Epithelial cell of prostate (primary cell): Measurements from ENCODE around the gene NLRP3.
"Not testable (repeated sequence)": the region's sequence is repeated elsewhere in the genome, so short reads cannot be mapped to it uniquely, and the experiment has no call there.

Experiments
- DNase-seq: peaks from one replicate; pipeline ENCODE4 v3.0.0-alpha.2; 2011; ENCODE audit warnings: low read depth, low spot score
- H3K27ac ChIP-seq: fragments of 450-650 bp; 2 replicates; pipeline ENCODE4 v1.5.1; 2017; ENCODE audit warnings: mild to moderate bottlenecking

The NLRP3 gene

DNA sequence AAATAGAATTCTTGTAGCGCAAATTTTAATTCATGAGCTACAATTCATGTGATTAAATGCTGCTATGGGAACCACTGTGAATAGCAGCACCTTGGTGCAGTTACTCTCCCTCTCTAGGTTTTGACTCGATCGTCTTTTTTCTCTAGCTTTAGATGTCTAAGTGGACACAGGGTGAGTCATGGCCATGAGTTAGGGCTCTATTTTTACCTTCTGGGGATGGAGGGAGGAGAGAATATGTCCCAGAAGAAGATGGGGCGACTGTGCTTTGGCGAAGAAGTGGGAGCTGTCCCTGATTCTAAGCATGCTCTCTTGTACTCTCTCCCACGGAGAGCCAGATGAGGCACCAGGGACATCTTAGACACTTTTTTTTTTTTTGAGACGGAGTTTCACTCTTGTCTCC lies 43.5 kb downstream of the NLRP3 start:
- no peak for DNase-seq
- no peak overlapping the region for H3K27ac ChIP-seq

DNA sequence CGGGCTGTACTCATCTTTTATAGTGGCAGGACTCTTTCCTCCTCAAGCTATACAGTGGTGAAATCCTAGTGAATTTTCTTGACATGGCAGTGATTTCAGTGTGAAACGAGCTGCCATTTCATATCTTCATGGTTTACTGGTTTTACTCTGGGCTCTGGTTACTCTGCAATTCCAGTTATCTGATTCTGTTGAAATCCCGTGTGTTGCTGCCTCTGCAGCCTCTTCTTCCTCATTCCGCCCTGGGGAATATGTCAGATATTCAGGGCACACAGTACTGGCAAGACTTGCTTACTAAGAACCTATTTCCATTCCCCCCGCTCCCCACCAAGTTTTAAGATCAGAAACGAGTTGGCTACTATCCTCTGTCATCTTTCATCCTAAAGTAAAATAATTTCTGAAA lies 49.8 kb downstream of the NLRP3 start:
- DNase-seq: no peak
- H3K27ac ChIP-seq: no peak overlapping the region

DNA sequence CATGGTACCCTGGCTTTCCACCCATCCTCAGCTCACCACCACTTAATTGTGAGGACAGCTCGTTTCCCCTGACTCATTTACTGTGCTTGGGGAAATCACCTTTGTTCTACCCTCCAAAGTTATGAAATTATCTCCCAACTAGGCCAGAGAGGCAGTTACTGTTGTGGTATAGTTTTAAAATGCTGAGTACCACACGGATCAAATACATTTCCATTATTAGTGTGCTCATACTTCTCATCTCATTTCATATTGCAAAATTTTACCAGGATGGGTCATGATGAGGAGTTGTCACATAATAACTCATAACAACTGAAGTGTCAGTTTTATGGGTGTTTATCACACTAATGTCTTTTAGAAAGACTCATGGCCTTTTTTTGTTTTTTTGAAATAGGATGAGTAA lies 51.2 kb downstream of the NLRP3 start:
- no peak for DNase-seq
- H3K27ac ChIP-seq: no peak overlapping the region

DNA sequence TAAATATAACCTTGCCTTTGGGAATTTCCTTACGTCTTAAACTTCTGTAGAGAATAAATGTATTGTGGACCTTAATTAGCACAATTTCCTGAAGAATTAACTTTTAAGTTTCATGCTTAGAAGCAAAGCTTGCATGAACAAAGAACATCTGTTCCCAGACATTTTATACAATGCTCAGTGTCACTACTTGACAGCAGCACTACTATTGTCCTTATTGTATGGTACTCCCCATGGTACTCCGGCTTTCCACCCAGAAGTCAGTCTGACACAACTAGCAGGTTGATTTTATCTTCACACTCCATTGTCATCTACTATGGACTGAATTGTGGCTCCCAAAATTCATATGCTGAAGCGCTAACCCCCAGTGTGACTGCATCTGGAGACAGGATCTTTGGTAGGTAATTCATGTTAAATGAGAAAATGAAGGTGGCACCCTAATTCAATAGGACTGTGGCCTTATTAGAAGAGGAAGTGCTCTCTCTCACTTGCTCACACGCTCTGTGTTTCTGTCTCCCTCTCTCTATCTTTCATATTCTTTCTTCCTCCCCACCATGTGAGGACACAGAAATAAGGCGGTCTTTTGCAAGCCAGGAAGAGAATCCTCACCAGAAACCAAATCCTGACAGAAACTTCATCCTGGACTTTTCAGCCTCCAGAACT lies 52.6 kb downstream of the NLRP3 start:
- no peak overlapping the region for H3K27ac ChIP-seq
- DNase-seq: no peak

DNA sequence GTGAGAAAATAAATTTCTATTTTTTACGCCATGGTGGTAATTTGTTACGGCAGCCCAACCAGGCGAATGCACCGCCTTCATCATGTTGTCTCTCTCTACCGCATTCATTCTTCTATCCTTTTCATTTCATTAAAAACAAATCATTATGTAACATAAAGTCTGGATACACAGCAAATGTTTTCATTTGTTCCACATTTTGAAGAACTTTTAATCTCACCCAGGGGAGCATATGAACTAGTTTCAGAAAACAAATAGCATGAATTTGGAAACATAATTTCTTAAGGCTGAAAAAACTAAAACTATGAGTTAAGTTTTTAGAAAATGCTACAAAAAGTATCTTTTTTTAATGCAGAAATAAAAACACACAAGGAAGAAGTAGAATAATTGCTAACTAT lies 53.2 kb downstream of the NLRP3 start:
- H3K27ac ChIP-seq: no peak overlapping the region
- DNase-seq: no peak

DNA sequence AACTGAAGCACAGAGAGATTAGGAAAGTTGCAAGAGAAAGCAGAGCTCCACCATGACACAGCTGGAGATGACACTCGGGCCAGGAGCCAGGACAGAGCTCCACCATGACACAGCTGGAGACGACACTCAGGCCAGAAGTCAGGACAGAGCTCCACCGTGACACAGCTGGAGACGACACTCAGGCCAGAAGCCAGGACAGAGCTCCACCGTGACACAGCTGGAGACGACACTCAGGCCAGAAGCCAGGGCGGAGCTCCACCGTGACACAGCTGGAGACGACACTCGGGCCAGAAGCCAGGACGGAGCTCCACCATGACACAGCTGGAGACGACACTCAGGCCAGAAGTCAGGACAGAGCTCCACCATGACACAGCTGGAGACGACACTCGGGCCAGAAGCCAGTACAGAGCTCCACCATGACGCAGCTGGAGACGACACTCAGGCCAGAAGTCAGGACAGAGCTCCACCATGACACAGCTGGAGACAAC lies 55.0 kb downstream of the NLRP3 start:
- not testable (repeated sequence) for H3K27ac ChIP-seq, DNase-seq

DNA sequence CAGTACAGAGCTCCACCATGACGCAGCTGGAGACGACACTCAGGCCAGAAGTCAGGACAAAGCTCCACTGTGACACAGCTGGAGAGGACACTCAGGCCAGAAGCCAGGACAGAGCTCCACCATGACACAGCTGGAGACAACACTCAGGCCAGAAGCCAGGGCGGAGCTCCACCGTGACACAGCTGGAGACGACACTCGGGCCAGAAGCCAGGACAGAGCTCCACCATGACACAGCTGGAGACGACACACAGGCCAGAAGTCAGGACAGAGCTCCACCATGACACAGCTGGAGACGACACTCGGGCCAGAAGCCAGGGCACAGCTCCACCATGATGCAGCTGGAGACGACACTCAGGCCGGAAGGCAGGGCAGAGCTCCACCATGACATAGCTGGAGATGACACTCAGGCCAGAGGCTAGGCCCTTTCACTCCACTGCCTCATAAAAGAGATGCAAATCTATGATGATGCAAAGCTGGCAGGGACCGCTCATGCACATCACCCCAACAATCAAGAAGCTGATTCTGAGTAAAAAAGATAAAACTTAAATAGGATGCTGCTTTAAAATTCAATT lies 55.6 kb downstream of the NLRP3 start:
- no peak for DNase-seq
- no peak overlapping the region for H3K27ac ChIP-seq

DNA sequence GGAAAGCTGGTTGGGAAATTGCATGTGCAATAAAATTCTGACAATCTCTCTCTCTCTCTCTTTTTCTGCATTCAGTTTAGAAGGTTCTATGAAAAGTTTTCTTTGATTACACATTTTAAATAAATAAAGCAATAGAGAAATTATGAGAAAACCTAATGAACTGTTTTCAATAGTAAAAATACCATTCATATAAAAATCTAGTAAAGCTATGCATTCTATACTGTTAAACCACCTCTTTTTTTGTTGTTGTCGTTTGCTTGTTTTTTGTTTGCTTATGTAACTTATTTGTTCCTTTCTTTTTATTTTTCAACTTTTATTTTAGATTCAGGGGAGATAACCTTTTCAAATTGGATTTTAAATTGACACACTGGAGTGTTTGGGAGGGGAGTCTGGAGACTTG lies 56.1 kb downstream of the NLRP3 start:
- no peak overlapping the region for H3K27ac ChIP-seq

DNA sequence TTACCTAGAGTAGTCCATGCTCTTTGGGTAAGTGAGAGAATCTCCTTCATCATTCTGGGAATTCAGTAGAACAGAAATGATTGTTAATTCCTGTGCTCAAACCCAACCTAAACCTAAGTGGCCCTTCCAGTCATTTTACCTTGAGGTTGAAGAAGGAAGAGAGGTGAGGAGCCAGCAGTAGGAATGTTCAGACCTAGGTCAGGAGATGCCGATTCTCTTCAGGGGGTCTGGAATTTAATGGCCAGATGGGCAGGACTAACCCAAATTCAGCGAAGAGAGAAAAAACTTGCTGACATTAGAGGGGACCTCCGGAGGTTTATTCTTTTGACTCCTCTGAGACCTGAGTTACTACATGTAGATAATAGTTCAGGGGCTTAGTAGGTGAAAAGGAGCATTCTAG lies 58.4 kb downstream of the NLRP3 start:
- no peak for DNase-seq
- no peak overlapping the region for H3K27ac ChIP-seq

More for the DNA sequence above, 56.1 kb downstream of the NLRP3 start:
- no peak for DNase-seq

DNA sequence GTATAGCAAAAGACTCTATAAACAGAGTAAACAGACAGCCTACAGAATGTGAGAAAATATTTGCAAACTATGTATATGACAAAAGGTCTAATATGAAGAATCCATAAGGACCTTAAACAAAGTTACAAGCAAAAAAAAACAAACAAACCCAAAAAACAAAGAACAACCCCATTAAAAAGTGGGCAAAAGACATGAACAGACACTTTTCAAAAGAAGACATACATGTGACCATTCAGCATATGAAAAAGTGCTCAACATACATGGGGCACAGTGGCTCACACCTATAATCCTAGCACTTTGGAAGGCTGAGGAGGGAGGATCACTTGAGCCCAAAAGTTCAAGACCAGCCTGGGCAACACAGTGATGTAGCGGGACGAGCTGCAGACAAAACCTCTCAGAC lies 59.8 kb downstream of the NLRP3 start:
- DNase-seq: no peak
- H3K27ac ChIP-seq: no peak overlapping the region

DNA sequence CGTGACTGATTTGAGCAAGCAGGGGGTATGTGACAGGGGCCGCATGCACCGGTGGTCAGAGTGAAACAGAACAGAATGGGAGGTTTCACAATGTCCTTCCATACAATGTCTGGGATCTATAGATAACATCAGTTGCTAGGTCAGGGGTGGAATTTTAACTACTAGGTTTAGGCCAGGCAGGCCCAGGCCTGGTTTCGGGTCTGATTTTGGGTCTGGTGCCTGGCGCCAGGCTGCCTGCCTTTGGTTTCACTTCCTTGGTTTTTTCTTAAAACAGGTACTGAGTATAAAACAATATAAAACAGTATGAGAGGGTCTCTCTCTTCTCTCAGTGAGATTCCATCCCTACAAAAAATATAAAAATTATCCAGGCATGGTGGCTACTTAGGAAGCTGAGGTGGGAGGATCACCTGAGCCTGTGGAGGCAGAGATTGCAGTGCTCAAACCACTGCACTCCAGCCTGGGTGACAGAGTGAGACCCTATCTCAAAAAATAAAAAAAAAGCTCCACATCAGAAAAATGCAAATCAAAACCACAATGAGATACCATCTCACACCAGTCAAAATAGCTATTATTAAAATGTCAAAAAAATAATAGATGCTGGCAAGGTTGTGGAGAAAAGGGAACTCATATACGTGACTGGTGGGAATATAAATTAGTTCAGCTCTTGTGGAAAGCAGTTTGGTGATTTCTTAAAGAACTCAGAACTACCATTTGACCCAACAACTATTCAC lies 60.5 kb downstream of the NLRP3 start:
- not testable (repeated sequence) for DNase-seq, H3K27ac ChIP-seq

DNA sequence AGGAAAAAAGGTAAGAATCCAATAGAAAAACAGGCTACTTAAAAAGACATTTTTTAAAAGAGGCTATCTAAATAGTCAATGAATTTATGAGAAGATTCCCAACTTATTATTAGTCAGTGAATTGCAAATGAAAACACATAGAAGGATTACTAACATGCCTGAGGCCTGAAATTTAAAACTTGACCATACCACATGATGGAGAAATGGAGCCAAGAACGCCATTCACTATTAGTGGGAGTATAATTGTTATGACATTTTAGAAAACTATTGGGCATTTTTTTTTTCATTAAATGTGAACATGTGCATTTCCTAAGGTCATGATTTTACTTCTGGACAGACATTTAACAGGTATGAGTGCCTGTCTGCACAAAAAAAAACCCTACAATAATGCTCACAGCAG lies 66.8 kb downstream of the NLRP3 start:
- DNase-seq: peak; percentile 27
- no peak overlapping the region for H3K27ac ChIP-seq

DNA sequence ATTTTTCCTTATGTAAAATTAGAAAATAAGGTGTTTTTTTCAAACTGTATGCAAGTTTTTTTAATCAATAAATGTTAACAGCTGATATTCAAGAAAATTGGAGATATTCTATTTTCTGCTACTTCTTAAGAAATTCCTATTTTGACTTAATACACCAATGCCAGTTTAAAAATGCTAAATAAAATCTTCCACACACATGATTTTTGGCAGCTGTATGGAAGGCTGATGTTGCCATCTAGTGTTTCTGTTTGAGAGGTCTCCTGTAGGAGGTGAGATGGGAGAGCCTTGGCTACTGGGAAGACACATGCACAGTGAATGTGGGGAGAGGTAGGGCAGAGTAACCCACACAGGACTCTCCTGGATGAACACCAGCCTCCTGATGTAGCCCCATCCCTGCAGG lies 71.1 kb downstream of the NLRP3 start:
- DNase-seq: no peak
- H3K27ac ChIP-seq: no peak overlapping the region

DNA sequence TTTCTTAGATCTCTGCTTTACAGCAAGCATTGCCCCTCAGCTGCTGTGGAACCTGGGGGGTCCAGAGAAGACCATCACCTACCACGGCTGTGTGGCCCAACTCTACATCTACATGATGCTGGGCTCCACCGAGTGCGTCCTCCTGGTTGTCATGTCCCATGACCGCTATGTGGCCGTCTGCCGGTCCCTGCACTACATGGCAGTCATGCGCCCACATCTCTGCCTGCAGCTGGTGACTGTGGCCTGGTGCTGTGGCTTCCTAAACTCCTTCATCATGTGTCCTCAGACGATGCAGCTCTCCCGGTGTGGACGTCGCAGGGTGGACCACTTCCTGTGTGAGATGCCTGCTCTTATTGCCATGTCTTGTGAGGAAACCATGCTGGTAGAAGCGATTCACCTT lies 75.4 kb downstream of the NLRP3 start:
- no peak for DNase-seq
- H3K27ac ChIP-seq: no peak overlapping the region

DNA sequence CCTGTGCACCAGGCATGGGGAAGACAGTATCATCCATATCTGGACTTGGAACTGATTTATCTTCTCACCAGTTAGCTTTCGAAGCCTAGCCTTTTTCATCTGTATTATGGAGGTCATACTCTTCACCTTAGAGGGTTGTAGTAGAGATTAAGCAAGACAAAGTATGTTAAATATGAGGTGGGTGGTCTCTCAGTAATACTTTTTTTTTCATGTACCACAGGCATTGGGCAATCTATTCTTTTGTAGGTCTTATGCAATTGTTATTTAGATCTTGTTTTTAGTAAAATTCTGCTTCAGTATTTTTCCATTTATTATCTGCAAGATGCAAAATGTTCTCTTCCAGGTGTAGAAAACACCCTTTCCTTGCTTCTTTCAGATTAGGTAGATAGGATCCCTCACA lies 77.1 kb downstream of the NLRP3 start:
- no peak for DNase-seq

DNA sequence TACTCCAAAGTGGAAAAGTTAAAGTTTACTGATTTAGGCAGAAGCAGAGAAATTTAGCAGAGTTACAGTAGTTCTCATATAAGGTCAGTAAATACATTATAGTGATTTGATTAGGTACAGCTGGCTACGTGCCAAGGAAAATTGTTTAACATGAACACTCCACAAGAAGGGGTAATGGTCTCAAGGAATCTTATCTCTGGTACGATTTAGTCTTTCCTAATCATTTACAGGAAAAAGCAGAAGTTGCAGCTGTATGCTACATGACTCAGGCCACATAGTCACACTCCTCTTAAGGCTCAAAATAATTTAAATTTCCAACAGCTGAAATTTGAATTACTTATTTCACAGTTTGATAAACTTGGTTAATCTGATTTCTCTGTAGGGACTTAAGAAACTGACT lies 78.8 kb downstream of the NLRP3 start:
- no peak overlapping the region for H3K27ac ChIP-seq
- no peak for DNase-seq

More for the DNA sequence above, 77.1 kb downstream of the NLRP3 start:
- no peak overlapping the region for H3K27ac ChIP-seq

DNA sequence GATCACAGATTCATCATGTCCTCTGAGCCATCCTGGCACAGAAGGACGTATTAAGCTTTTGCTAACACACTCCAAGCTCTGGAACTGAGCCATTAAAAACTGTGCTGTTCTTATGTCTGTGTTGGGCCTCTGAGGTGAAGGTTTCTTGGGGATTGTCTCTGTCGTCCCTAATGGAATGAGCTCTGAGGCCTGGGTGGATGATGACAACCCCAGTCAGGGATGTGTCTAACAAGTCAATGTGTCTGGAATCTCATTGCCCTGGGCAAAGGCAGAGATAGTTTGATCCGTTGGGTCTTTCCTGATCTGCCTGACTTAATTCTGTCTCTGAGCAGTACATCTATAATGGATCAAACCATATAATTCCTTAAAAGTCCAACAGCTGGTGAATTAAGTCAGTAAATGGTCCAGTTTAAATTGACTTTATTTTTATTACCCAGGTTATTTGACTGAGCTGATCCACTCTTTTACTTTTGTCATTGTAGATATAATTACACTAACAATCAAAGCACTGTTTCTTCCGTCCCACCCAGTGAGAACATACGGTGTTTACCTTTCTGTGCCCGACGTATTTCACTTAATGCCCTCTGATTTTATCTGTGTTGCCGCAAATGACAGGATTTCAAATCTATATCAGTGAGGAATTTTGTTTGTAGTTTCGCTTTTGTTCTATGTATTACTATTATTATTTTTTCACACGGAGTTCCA lies 80.8 kb downstream of the NLRP3 start:
- no peak for DNase-seq
- H3K27ac ChIP-seq: no peak overlapping the region
